ENCODE data around the gene FBXW5.

Gene FBXW5

GRCh38 chr9:136930014-136930413 is 14.5 kb downstream of the FBXW5 start:
- DNase-seq (ENCODE audit: low spot score) = no peak

- no peak for DNase-seq (ENCODE audit: low spot score)
Observed at GRCh38 chr9:136928591-136928990, 15.9 kb downstream of the FBXW5 start.

DNA sequence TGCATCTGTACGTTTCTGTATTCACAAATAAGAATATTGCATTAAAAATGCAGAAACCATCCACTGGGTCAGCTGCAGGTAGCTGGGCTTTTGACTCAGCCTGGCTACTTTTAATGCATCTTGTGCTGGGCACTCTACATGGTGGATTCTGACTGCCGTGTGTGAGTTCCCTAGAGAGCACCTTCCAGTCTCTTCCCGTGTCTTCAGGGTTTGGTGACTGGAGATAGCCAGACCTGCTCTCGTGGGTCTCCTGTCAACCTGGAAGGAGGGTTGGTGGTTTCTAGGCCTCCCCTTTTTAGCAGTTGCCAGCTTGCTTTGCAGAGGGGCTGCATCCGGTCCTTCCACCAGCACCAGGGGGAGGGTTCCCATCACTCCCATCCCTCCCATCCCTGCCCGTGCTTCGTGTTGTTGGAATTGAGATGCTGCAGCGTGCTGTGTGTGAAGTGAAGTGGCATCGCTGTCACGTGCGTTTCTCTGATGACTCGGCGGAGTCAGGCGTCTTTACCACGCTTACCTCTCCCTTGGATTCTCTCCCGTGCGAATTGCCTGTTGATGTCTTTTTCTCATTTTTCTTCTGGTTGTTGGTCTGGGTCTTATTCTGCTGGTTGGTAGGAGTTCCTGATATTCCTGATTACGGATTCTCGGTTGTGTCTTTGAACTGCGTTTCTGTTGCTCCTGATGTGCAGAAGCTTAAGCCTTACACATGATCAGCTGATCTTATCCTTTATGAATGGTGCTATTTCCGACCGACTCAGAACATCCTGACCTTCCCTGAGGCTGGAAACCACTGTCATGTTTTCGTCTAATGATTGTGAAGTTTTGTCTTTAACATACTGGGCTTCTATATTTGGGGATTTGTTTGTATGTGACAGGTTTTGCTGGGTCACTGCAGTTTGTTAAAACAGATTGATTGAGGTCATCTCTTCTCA is 16.9 kb downstream of the FBXW5 start:
- DNase-seq (ENCODE audit: low spot score) = no peak

GRCh38 chr9:136926749-136927148 is 17.8 kb downstream of the FBXW5 start:
- no peak for DNase-seq (ENCODE audit: low spot score)

DNA sequence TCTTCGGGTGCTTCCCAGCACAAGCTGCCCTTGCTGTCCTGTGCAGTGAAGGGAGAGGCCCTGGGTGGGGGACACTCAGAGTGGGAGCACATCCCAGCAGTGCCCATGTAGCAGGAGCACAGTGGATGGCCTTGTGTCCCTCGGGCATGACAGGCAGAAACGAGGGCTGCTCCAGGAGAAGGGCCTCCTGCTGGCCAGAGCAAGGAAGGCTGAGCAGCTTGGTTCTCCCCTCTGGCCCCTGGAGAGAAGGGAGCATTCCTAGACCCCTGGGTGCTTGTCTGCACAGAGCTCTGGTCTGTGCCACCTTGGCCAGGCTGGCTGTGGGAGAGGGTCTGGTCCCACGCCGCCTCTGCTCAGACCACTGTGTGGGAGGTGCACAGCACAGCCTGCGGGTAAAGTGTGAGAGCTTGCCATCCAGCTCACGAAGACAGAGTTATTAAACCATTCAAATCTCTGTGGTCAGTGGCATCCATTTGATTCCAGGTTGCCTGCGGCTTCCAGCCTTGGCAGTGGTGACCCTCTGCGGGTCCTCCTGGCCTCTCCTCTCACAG is 18.3 kb downstream of the FBXW5 start:
- DNase-seq (ENCODE audit: low spot score) = no peak

GRCh38 chr9:136925414-136926153 is 19.0 kb downstream of the FBXW5 start:
- no peak for DNase-seq (ENCODE audit: low spot score)

DNA sequence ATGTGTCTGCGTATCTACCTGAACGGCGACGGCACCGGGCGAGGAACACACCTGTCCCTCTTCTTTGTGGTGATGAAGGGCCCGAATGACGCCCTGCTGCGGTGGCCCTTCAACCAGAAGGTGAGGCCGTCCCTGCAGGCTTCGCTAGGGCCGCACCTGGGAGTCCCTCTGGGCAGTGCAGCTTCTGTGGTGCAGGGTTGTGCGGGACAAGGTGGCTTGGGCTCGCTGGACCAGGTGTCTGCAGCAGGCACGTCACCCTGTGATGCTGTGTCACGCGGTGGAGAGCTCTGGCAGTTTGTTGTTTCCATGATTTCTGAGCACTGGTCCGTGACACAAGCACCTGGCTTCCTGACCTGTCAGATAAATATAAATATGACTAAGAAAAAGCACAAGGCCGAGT is 20.7 kb downstream of the FBXW5 start:
- no peak for DNase-seq (ENCODE audit: low spot score)

GRCh38 chr9:136922540-136922939 is 22.0 kb downstream of the FBXW5 start:
- no peak for DNase-seq (ENCODE audit: low spot score)

- DNase-seq (ENCODE audit: low spot score) = no peak
Observed at GRCh38 chr9:136921718-136922117, 22.8 kb downstream of the FBXW5 start.

DNA sequence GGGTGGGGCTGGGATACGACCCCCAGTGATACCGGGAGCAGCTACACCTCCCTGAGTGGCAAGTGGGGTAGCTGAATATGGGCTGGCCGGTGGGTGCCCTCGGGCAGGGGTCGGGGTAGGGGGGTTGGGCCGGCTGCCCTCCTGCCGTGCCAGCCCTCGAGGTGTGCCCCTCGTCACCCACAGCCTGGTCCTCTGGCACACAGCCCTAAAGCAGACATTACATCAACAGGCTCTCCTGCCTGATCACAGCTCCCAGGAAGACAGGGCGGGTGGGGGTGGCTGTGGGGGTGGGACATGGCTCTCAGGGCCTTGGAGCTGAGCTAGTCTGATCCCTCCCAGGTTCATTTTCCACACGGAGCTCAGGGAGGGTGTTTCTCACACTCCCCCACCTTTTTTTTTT is 23.2 kb downstream of the FBXW5 start:
- DNase-seq (ENCODE audit: low spot score) = no peak

DNA sequence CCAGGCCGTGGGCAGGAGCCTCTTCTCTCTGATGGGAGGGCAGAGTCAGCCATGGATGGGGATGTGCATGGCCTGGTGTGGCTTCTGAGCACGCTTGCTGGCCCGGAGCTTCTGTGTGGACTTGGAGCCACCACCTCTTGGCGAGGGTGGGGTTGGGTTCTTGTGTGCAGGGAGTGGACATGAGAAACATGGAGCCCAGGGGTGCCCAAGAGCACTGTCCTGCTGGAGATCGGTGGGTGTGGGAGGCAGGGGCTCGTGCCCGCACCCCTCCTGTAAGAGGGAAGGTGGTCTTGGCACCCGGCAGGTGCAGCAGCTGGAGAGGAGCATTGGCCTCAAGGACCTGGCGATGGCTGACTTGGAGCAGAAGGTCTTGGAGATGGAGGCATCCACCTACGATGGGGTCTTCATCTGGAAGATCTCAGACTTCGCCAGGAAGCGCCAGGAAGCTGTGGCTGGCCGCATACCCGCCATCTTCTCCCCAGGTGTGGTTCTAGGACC is 23.8 kb downstream of the FBXW5 start:
- no peak for DNase-seq (ENCODE audit: low spot score)

DNA sequence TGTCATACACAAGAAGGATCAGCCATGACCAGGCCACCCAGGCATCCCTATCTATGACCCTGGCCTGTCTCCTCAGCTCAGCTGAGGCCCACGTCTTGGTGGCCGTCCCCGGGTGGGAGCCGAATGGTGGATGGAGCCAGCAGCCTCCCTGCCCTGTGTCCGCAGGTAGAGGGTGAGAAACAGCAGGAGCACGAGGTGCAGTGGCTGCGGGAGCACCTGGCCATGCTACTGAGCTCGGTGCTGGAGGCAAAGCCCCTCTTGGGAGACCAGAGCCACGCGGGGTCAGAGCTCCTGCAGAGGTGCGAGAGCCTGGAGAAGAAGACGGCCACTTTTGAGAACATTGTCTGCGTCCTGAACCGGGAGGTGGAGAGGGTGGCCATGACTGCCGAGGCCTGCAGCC is 24.5 kb downstream of the FBXW5 start:
- no peak for DNase-seq (ENCODE audit: low spot score)

DNA sequence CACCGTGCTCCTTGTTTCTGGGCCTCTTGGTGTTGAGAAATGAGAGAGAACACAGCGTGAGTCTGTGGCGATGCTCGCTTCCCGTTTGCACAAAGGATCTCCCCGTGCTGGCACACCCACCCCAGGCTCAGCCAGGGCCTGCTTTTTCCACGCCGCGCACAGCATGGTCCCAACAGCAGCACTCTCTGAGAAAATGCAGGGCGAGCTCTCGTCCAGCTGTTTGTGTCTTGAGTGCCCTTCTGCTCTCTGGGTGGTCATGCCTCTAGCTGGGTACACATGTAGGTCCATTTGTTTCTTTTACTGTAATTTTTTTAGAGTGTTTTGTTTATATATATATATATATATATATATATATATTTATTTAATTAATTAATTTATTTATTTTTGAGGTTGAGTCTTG is 26.6 kb downstream of the FBXW5 start:
- DNase-seq (ENCODE audit: low spot score) = no peak

- DNase-seq (ENCODE audit: low spot score) = no peak
Observed at GRCh38 chr9:136916330-136917184, 28.0 kb downstream of the FBXW5 start.

DNA sequence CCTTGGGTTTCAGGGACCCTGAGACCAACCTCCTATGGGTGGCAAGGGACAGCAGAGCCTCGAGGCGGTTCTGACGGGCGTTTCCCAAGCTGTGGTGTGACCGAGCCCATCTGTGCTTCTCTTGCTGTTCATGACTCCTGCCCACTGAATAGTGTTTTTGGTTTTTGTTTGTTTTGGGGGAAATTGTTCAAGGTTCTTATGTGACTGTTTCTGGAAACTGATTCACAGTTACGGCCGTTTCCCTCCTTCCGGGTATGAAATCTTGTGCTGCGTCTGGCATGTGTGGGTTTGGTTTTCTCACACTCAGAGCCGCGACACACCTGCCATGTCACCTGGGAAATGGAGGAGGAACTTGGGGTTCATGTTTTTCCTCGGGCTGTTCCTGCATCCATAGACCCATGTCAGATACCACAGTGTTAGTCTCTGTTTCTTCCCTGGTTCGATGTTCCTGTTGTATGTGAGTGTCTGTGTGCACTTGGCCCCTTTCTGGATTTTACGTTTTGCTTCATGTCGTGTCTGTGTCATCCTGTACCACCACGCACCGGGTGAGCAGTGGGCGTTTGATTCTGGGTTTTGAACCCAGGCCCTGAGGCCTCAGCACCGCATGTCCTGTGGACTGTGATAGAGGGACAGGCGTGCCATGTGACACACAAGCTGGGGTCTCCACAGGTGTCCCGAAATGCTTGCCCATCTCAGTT is 28.8 kb downstream of the FBXW5 start:
- no peak for DNase-seq (ENCODE audit: low spot score)

DNA sequence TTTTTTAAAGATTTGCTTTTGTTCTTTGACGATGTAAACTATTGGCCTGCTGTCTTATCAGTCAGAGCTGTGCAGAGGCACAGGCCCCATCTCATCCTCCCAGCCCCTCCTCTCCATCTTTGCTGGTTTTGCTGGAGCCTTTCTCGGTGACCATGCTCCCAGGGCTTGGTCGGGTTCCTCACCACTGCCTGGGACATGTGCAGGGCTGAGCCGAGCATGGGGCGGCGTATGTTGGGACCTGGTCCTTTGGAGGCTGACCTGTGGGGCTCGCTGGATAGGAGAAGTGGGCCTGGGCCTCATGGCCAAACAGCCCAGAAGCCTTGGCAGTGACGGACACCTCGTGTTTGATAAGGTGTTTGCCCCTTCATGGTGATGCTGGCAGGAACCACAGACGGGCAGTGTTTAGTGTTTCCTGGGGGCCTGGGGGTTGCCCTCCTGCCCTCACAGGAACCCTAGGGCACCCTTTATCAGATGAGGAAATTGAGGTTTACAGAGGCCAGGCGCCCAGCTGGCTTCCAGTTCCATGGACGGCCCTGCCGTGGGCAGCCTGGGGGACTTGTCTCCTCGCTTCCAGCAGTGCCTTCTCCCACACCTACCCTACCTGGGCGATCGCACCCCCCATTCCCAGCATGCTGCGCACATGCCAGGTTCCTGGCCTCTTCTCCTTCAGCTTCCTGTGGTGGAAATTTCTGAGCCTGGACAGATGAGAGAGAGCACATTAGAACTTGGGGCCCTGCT is 30.7 kb downstream of the FBXW5 start:
- no peak for DNase-seq (ENCODE audit: low spot score)

- no peak for DNase-seq (ENCODE audit: low spot score)
Observed at GRCh38 chr9:136910901-136911245, 33.7 kb downstream of the FBXW5 start.

GRCh38 chr9:136910197-136910900 is 34.2 kb downstream of the FBXW5 start:
- no peak for DNase-seq (ENCODE audit: low spot score)

DNA sequence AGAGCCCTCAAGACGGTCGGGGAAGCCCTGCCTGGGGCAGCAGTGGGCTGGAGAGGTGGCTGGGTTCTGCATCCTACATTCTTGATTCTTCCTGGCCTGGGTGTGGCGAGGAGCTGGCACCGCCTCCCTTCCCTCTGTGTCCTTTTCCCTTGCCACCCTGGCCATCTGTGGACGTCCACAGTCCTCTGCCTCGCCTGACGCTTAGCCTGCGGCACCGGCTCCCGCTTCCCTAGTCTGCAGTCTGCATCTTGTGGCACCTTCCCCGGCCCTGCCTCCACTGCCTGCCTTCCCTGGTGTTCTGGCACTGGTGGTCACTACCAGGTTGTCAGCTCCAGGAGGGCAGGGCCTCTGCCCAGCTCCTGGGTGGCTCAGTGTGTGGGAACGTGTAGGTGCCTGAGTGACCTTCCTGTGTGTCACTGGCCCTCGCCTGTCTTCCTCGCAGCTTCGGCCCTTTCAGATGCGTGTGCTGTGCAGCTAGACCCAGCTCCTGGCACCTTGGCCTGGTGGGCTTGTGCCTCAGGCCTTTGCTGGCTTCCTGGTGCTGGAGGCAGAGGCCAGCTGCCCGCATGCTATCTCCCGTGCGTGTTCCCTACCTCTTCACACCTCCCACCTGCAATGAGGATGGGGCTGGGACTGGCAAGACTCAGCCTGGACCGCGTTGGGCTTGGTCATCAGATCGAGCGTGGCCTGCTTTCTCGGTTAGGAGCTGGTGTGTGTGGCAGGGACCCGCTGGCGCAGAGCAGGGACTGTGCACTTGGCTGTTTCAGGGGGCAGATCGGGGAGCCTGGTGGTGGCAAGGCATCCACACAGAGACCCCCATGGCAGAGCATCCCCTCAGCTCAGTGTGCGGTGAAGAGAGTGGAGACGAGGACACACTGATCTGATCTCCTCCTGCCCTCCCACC is 37.3 kb downstream of the FBXW5 start:
- DNase-seq (ENCODE audit: low spot score) = no peak

Measured in LoVo (cell line).